ENCODE measurements around the gene CHST8.
A peak's percentile ranks its signal among the peaks of the same experiment; 100 is the strongest.

The CHST8 gene

DNA sequence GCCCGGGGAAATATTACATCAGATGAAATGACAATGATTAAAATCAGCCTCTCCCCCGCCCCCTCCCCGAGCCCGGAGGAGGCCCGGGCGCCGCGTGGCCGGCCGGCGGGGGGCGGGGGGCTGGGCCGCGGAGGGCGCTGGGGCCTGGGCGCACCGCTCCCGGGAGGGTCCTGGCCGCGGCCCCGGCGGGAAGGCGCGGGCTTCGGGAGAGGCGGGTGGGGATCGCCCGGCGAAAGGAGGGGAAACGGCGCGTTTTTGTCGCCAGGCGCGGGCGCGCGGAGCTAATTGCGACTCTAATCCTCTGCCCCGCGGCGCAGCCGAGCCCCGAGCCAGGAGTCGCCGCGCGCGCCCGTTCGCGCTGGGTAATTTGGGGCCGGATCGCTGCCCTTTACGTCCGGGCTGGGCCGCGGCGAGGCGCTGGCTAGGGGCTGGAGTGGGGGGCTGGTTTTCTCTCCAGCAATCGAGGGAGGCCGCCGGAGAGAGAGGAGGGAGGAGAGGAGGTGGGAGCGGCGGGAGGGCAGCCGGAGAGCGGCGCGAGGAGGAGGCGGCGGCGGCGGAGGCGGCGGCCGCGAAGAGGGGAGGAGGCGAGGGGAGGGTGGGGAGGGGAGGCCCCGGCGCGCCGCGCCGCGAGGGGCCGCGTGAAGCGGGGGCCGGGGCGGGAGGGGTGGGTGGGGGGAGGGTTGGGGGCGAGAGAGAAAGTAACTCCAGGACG is 174.6 kb downstream of the CHST8 start, which contains the start of gene KCTD15:
Gene KCTD15, plus strand, starts transcription at position 707 of the 712 bp plus-strand sequence. CDS start 3,585 bp downstream, outside the sequence.
- DNase-seq (ENCODE audit: low read depth), result no peak
- TF ChIP-seq, protein P1, sequence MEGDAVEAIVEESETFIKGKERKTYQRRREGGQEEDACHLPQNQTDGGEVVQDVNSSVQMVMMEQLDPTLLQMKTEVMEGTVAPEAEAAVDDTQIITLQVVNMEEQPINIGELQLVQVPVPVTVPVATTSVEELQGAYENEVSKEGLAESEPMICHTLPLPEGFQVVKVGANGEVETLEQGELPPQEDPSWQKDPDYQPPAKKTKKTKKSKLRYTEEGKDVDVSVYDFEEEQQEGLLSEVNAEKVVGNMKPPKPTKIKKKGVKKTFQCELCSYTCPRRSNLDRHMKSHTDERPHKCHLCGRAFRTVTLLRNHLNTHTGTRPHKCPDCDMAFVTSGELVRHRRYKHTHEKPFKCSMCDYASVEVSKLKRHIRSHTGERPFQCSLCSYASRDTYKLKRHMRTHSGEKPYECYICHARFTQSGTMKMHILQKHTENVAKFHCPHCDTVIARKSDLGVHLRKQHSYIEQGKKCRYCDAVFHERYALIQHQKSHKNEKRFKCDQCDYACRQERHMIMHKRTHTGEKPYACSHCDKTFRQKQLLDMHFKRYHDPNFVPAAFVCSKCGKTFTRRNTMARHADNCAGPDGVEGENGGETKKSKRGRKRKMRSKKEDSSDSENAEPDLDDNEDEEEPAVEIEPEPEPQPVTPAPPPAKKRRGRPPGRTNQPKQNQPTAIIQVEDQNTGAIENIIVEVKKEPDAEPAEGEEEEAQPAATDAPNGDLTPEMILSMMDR (IDR thresholded peaks at IDR 0.05; ENCODE audit: low read depth, low read length, missing control alignments), result no peak
- H3K4me3 ChIP-seq (ENCODE audit: low read depth, low read length), result peak within 1 kb of the TSS; percentile 48

GRCh38 chr19:33797802-33798671 is 176.3 kb downstream of the CHST8 start:
- TF ChIP-seq, protein P1 (IDR thresholded peaks at IDR 0.05; ENCODE audit: low read depth, low read length, missing control alignments), result no peak
- no peak for DNase-seq (ENCODE audit: low read depth)
- H3K4me3 ChIP-seq (ENCODE audit: low read depth, low read length), result no peak overlapping the region

DNA sequence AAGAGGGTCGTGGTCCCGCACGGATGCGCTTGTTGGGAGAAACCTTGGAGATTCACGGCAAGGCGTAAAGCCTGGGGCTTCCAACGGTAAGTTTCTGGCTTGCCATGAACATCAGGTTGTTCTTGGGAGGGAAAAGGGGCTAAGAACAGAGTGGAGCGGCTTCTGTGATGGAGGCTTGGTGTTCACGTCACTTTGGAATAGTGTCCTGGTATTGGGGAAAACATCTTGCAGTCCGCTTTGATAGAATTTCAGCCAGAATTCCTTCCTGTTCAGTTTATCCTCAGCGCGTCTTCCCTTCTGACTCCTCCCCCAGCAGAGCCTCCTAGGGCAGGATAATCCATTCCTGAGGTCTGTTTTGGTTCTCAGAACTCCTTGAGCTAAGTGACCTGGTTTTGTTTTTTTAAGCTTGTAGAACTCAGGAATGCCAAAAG is 176.9 kb downstream of the CHST8 start:
- no peak for DNase-seq (ENCODE audit: low read depth)

GRCh38 chr19:33799476-33799875 is 177.7 kb downstream of the CHST8 start:
- DNase-seq (ENCODE audit: low read depth), result no peak
- H3K4me3 ChIP-seq (ENCODE audit: low read depth, low read length), result no peak overlapping the region

More for the DNA sequence above, 176.9 kb downstream of the CHST8 start:
- H3K4me3 ChIP-seq (ENCODE audit: low read depth, low read length), result no peak overlapping the region
- TF ChIP-seq, protein P1 (IDR thresholded peaks at IDR 0.05; ENCODE audit: low read depth, low read length, missing control alignments), result no peak

DNA sequence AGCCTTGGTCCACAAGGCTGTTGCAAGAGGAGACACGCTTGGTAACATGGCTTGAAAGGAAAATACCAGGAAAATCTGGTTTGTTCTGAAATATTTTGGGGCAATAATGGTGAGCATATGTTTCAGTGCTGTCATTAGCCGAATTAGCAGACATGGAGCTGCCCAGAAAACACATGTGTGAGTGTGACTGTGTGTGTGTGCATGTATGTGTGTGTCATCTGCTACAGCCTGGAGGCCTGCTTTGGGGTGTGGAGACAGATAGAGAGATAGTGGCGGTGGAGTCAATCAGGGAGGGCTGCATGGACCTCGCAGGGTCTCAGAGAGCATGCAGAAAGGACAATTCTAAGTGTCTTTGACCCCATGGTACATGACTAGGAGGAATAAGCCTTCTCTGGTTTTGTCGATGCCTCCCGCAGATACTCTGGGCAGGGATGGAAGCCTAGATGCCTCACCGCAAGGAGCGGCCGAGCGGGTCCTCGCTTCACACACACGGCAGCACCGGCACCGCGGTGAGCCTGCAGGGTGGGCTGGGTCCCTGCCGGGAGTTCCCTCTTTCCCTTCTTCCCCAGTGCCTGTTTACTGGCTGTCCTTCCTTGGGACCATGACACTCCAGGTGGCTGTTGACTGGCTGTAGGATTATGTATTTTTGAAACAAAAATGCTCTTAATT is 178.4 kb downstream of the CHST8 start:
- TF ChIP-seq, protein P1 (IDR thresholded peaks at IDR 0.05; ENCODE audit: low read depth, low read length, missing control alignments), result no peak
- H3K4me3 ChIP-seq (ENCODE audit: low read depth, low read length), result no peak overlapping the region
- no peak for DNase-seq (ENCODE audit: low read depth)

More at GRCh38 chr19:33799476-33799875, 177.7 kb downstream of the CHST8 start:
- TF ChIP-seq, protein P1 (IDR thresholded peaks at IDR 0.05; ENCODE audit: low read depth, low read length, missing control alignments), result no peak

DNA sequence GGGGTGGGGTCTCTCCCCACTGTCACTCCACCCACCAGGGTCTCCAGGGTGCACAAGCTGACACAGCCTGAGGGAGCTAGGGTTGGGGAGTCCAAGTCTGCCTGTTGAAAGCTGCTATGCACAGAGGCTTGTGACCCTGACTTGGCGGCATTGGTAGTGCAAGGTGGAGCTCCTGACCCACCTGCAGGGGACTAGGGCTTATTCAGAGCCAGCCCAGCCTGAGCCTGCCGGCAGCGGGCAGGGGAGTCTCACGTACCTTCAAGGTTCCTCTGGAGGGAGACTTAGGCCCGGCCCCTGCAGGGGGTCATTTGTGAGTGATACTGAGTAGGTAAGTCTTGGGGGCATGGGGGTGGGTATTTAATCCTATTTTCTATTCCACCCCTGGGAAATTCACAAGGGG is 179.7 kb downstream of the CHST8 start:
- no peak overlapping the region for H3K4me3 ChIP-seq (ENCODE audit: low read depth, low read length)
- TF ChIP-seq, protein P1 (IDR thresholded peaks at IDR 0.05; ENCODE audit: low read depth, low read length, missing control alignments), result no peak
- DNase-seq (ENCODE audit: low read depth), result no peak
